Endothelial cell of umbilical vein (primary cell): Measurements from ENCODE around the gene PTPRK. TPM values are rescaled to one million over a fixed set of nuclear protein-coding genes. Genes with fewer than 3 reads are reported as not detected.

Source experiments
- BruUV-seq: library from RNA; stranded (reverse); fragments of 400-500 nt; replicated peaks from 2 replicates; lab custom pipeline; 2021; lab: Mats Ljungman, UMichigan
- CTCF ChIA-PET: fragments of 300-600, 350-600 bp; sonication (Branson Sonifier 250); formaldehyde crosslinking; loops from one replicate; lab custom pipeline; 2021; ENCODE audit warnings: antibody characterized with exemption, inconsistent platforms; lab: Charles Lee
- POLR2A ChIA-PET: fragments of 300-600, 350-600 bp; sonication (Branson Sonifier 250); formaldehyde crosslinking; loops from one replicate; lab custom pipeline; 2021; ENCODE audit warnings: antibody characterized with exemption, inconsistent platforms; lab: Charles Lee
- DNase-seq: peaks from one replicate; pipeline ENCODE4 v3.0.0-alpha.2; 2011; ENCODE audit warnings: low read depth, low spot score
- FAIRE-seq: peaks from 2 replicates; lab custom pipeline; 2011; peaks lifted over from hg19 to GRCh38; lab: Jason Lieb, UNC
- H2AFZ ChIP-seq: 2 replicates; pipeline ENCODE4 v1.6.0; 2012; ENCODE audit warnings: low read depth, low read length, control low read depth, inconsistent platforms
- H3K27ac ChIP-seq: 2 replicates; pipeline ENCODE4 v1.5.1; 2011; ENCODE audit warnings: low read depth, mild to moderate bottlenecking, control low read depth, low read length, moderate library complexity; ENCODE audit not compliant: insufficient read depth
- H3K27me3 ChIP-seq, 2 experiments: 2 replicates each; pipeline versions ENCODE4 v1.6.0 to v1.6.1; 2011; ENCODE audit warnings: low read length in 2 of 2, mixed read lengths in 1 of 2; ENCODE audit not compliant: control insufficient read depth in 2 of 2, insufficient read depth in 2 of 2
- H3K36me3 ChIP-seq, 2 experiments: 2 replicates in 1 of 2; 3 replicates in 1 of 2; pipeline ENCODE4 v1.5.1; 2011; ENCODE audit warnings: low read length in 2 of 2, mild to moderate bottlenecking in 1 of 2, moderate library complexity in 1 of 2; ENCODE audit not compliant: control insufficient read depth in 2 of 2, insufficient read depth in 2 of 2; ENCODE audit errors: extremely low read depth in 1 of 2
- H3K4me1 ChIP-seq: 3 replicates; pipeline ENCODE4 v1.5.1; 2011; ENCODE audit warnings: mild to moderate bottlenecking, low read length; ENCODE audit not compliant: control insufficient read depth, insufficient read depth; ENCODE audit errors: extremely low read depth
- H3K4me2 ChIP-seq: 2 replicates; pipeline ENCODE4 v1.6.1; 2011; ENCODE audit warnings: low read length, control low read depth, mixed read lengths; ENCODE audit not compliant: insufficient read depth
- H3K4me3 ChIP-seq, 3 experiments: fragments of 200-600 bp in 1 of 3; sonication (generic), shearing (Covaris generic) in 1 of 3; replicated peaks in 1 of 3; 2 replicates each; pipeline ENCODE4 v1.5.1; 2011 to 2016; ENCODE audit warnings: control low read depth in 3 of 3, low read length in 3 of 3, mild to moderate bottlenecking in 2 of 3, inconsistent platforms in 1 of 3, low read depth in 1 of 3, moderate library complexity in 1 of 3; ENCODE audit not compliant: insufficient read depth in 1 of 3
- H3K79me2 ChIP-seq: 2 replicates; pipeline ENCODE4 v1.6.0; 2012; ENCODE audit warnings: low read length, inconsistent platforms; ENCODE audit not compliant: control insufficient read depth, insufficient read depth
- H3K9ac ChIP-seq: replicated peaks from 2 replicates; pipeline ENCODE3; 2011; ENCODE audit warnings: low read length, control low read depth; ENCODE audit not compliant: insufficient read depth; ENCODE audit errors: extremely low read depth
- H3K9me1 ChIP-seq: replicated peaks from 3 replicates; pipeline ENCODE4 v1.6.0; 2011; ENCODE audit warnings: mild to moderate bottlenecking, low read length; ENCODE audit not compliant: control insufficient read depth, insufficient read depth; ENCODE audit errors: extremely low read depth
- H3K9me3 ChIP-seq: replicated peaks from 2 replicates; pipeline ENCODE4 v1.5.1; 2012; ENCODE audit warnings: low read length, inconsistent platforms; ENCODE audit not compliant: control insufficient read depth, insufficient read depth
- H4K20me1 ChIP-seq: replicated peaks from 2 replicates; pipeline ENCODE3; 2011; ENCODE audit warnings: mild to moderate bottlenecking, low read length; ENCODE audit not compliant: control insufficient read depth, insufficient read depth; ENCODE audit errors: extremely low read depth
- EZH2 ChIP-seq: IDR thresholded peaks from 2 replicates; pipeline ENCODE4 v1.6.1; 2012; ENCODE audit warnings: borderline replicate concordance, low read depth, mild to moderate bottlenecking, moderate library complexity, low read length, inconsistent platforms; ENCODE audit not compliant: severe bottlenecking
- FOS ChIP-seq: IDR thresholded peaks from 2 replicates; pipeline ENCODE4 v1.6.1; 2011; ENCODE audit warnings: mild to moderate bottlenecking, low read length, moderate library complexity, borderline replicate concordance; ENCODE audit not compliant: insufficient read depth
- GATA2 ChIP-seq: IDR thresholded peaks from 2 replicates; pipeline ENCODE4 v1.7.0; 2011; ENCODE audit warnings: low read depth, mild to moderate bottlenecking, moderate library complexity, mixed read lengths, low read length; ENCODE audit not compliant: insufficient read length, insufficient read depth
- JUN ChIP-seq: IDR thresholded peaks from 2 replicates; pipeline ENCODE4 v1.6.1; 2011; ENCODE audit warnings: borderline replicate concordance, low read depth; ENCODE audit not compliant: insufficient read length, insufficient read depth
- MYC ChIP-seq: IDR thresholded peaks from one replicate; pipeline ENCODE4 v1.6.1; 2011; ENCODE audit warnings: mild to moderate bottlenecking, low read depth, low read length
- POLR2A ChIP-seq: IDR thresholded peaks from 2 replicates; pipeline ENCODE4 v1.6.1; 2012; ENCODE audit warnings: low read depth, mild to moderate bottlenecking, control low read depth, low read length
- POLR2AphosphoS5 ChIP-seq: IDR thresholded peaks from 2 replicates; pipeline ENCODE4 v1.6.1; 2012; ENCODE audit warnings: low read depth, mild to moderate bottlenecking, control low read depth, low read length, moderate library complexity; ENCODE audit not compliant: insufficient read depth
- dilution Hi-C: fragments of 300-500 bp; cut with MboI; formaldehyde crosslinking; loops from one replicate; pipeline ENCODE4 v1.15.0; 2019; ENCODE audit warnings: low sequenced_read_pairs; ENCODE audit not compliant: extremely low pct_ligation_motif_present
- intact Hi-C: fragments of 100-400 bp; cut with micrococcal nuclease; formaldehyde crosslinking; loops from one replicate; pipeline ENCODE4 v1.10.0; 2022
- polyA plus RNA-seq, 4 experiments: library from polyadenylated mRNA; depleted of rRNA in 3 of 4; stranded (reverse) in 3 of 4; unstranded in 1 of 4; fragments of >200 nt; gene quantifications; 2 replicates each; pipeline versions ENCODE4 v1.2.1 to v1.2.3, GENCODE V29; 2011 to 2012; ENCODE audit warnings: missing spikeins in 1 of 4
- total RNA-seq: library from RNA; stranded (reverse); gene quantifications from 2 replicates; pipeline ENCODE4 v1.2.3, GENCODE V29; 2021
- TF ChIP-seq, protein P1 (sequence below), 2 donors: IDR thresholded peaks; 1 replicate in 1 of 2; 2 replicates in 1 of 2; pipeline ENCODE4 v1.5.1; 2011; ENCODE audit warnings: low read length in 2 of 2, mild to moderate bottlenecking in 2 of 2, moderate library complexity in 2 of 2, control low read depth in 1 of 2, inconsistent platforms in 1 of 2, low read depth in 1 of 2; ENCODE audit not compliant: insufficient read depth in 1 of 2; ENCODE audit errors: extremely low read depth in 1 of 2
- TF ChIP-seq, protein P2 (sequence below): IDR thresholded peaks from 2 replicates; pipeline ENCODE4 v1.6.1; 2011; ENCODE audit not compliant: insufficient read depth, insufficient read length

PTPRK gene
- total and polyA plus RNA-seq, 2 donors (not counting 3 experiments of a cell fraction or from before 2014, with no cell fraction given), result 15.2 to 74.0 TPM

DNA sequence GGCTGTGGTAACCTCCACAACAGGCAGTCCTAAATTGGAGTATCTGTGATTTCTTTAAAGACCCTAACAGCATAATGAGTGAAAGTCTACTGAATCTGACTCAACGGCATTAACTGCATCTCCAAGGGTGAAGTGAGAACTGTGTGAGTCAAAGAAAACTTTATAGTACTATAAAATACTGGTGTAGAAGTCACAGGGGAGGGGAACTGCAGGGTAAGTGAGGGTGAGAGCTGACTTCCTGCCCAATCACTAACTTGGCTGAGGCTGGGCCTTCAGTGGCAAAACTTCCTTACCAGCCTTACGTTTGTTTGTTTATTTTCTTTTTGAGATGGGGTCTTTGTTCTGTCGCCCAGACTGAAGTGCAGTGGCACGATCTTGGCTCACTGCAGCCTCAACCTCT is 109.8 kb downstream of the PTPRK start:
- FAIRE-seq (no peak), DNase-seq (peak; percentile 8)
- H3K27ac ChIP-seq, result no peak overlapping the region
- ChIA-PET POLR2A (interaction anchor here (0.6 kb wide), 1 partner anchor 200 kb away, joined by 5 read pairs; no protein-coding TSS in a partner anchor), CTCF (interaction anchor here (1.4 kb wide), 1 partner anchor 40 kb away, joined by 3 read pairs; no protein-coding TSS in a partner anchor)
- H4K20me1 ChIP-seq, result peaks cover 5% of the 10 kb centered on the region
- TF ChIP-seq, protein P1, sequence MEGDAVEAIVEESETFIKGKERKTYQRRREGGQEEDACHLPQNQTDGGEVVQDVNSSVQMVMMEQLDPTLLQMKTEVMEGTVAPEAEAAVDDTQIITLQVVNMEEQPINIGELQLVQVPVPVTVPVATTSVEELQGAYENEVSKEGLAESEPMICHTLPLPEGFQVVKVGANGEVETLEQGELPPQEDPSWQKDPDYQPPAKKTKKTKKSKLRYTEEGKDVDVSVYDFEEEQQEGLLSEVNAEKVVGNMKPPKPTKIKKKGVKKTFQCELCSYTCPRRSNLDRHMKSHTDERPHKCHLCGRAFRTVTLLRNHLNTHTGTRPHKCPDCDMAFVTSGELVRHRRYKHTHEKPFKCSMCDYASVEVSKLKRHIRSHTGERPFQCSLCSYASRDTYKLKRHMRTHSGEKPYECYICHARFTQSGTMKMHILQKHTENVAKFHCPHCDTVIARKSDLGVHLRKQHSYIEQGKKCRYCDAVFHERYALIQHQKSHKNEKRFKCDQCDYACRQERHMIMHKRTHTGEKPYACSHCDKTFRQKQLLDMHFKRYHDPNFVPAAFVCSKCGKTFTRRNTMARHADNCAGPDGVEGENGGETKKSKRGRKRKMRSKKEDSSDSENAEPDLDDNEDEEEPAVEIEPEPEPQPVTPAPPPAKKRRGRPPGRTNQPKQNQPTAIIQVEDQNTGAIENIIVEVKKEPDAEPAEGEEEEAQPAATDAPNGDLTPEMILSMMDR (IDR thresholded peaks at IDR 0.05; ENCODE audit: extremely low read depth in 1 of 2, insufficient read depth in 1 of 2, low read depth in 1 of 2, low read length in 2 of 2), result no peak
- no peak for TF ChIP-seq POLR2AphosphoS5
- no peak for TF ChIP-seq FOS
- no peak for TF ChIP-seq JUN
- TF ChIP-seq GATA2, result no peak
- no peak for TF ChIP-seq POLR2A
- TF ChIP-seq, protein P2, sequence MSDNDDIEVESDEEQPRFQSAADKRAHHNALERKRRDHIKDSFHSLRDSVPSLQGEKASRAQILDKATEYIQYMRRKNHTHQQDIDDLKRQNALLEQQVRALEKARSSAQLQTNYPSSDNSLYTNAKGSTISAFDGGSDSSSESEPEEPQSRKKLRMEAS, result no peak
- no peak for TF ChIP-seq EZH2
- no peak for TF ChIP-seq MYC
- no peaks in the 10 kb centered on the region for H3K36me3 ChIP-seq
- H3K4me1 ChIP-seq, result no peaks in the 10 kb centered on the region
- H3K4me2 ChIP-seq, result no peak overlapping the region
- no peak overlapping the region for H3K9ac ChIP-seq
- intact Hi-C loops, result no loop called here
- H2AFZ ChIP-seq, result no peak overlapping the region
- H3K27me3 ChIP-seq, result no peaks in the 10 kb centered on the region
- dilution Hi-C loops, result no loop called here
- H3K79me2 ChIP-seq, result peaks cover 36% of the 10 kb centered on the region
- BruUV-seq, result no TSS peak
- H3K9me3 ChIP-seq, result no peaks in the 10 kb centered on the region
- H3K4me3 ChIP-seq, result no peak overlapping the region
- no peaks in the 10 kb centered on the region for H3K9me1 ChIP-seq
